GM23248 (cell line): ENCODE data around the gene OR2J1. TPM values are rescaled to one million over a fixed set of nuclear protein-coding genes. Genes with fewer than 3 reads are reported as not detected.
A peak's percentile ranks its signal among the peaks of the same experiment; 100 is the strongest.

Experiments
- DNase-seq: peaks from one replicate; pipeline ENCODE4 v3.0.0-alpha.2; 2015
- H2AFZ ChIP-seq: fragments of 200-600 bp; sonication (generic); 2 replicates; pipeline ENCODE4 v1.6.1; 2016; ENCODE audit warnings: antibody characterized with exemption
- H3F3A ChIP-seq: fragments of 200-600 bp; sonication (generic); 2 replicates; pipeline ENCODE4 v1.6.1; 2016; ENCODE audit warnings: mild to moderate bottlenecking, antibody characterized with exemption, mixed run types; ENCODE audit not compliant: insufficient read depth
- H3K27ac ChIP-seq: fragments of 200-600 bp; sonication (generic); 2 replicates; pipeline ENCODE4 v1.5.1; 2016; ENCODE audit warnings: mild to moderate bottlenecking
- H3K27me3 ChIP-seq: fragments of 200-600 bp; sonication (generic); replicated peaks from 2 replicates; pipeline ENCODE4 v1.6.1; 2016; ENCODE audit warnings: mild to moderate bottlenecking; ENCODE audit not compliant: insufficient read depth
- H3K36me3 ChIP-seq: fragments of 200-600 bp; sonication (generic); 2 replicates; pipeline ENCODE4 v1.6.1; 2016; ENCODE audit warnings: low read depth, mild to moderate bottlenecking
- H3K4me1 ChIP-seq: fragments of 200-600 bp; sonication (generic); 2 replicates; pipeline ENCODE4 v1.6.1; 2016; ENCODE audit warnings: mild to moderate bottlenecking; ENCODE audit not compliant: insufficient read depth
- H3K4me2 ChIP-seq: fragments of 200-600 bp; sonication (generic); one replicate; pipeline ENCODE4 v1.6.1; 2016; ENCODE audit warnings: mild to moderate bottlenecking; ENCODE audit not compliant: unreplicated experiment
- H3K4me3 ChIP-seq: fragments of 200-600 bp; sonication (generic); 2 replicates; pipeline ENCODE4 v1.5.1; 2016; ENCODE audit warnings: mild to moderate bottlenecking
- H3K79me2 ChIP-seq: fragments of 200-600 bp; sonication (generic); 2 replicates; pipeline ENCODE4 v1.6.1; 2016; ENCODE audit warnings: mild to moderate bottlenecking; ENCODE audit not compliant: insufficient read depth
- H3K9ac ChIP-seq: fragments of 200-600 bp; sonication (generic); 2 replicates; pipeline ENCODE4 v1.6.1; 2016; ENCODE audit warnings: mild to moderate bottlenecking
- H3K9me2 ChIP-seq: fragments of 200-600 bp; sonication (generic); 2 replicates; pipeline ENCODE4 v1.6.1; 2016; ENCODE audit warnings: mixed run types, mild to moderate bottlenecking, moderate library complexity; ENCODE audit not compliant: insufficient read depth
- H3K9me3 ChIP-seq: fragments of 200-600 bp; sonication (generic); one replicate; pipeline ENCODE4 v1.6.1; 2017; ENCODE audit warnings: low read depth
- H4K20me1 ChIP-seq: fragments of 200-600 bp; sonication (generic); 2 replicates; pipeline ENCODE4 v1.6.0; 2016; ENCODE audit not compliant: insufficient read depth
- EZH2 ChIP-seq: fragments of 200-600 bp; sonication (generic); IDR thresholded peaks from 2 replicates; pipeline ENCODE4 v1.6.1; 2018; ENCODE audit warnings: antibody characterized with exemption, mild to moderate bottlenecking; ENCODE audit not compliant: insufficient read depth, poor library complexity, severe bottlenecking
- EZH2phosphoT487 ChIP-seq: fragments of 200-600 bp; sonication (generic); IDR thresholded peaks from 2 replicates; pipeline ENCODE4 v1.6.1; 2018; ENCODE audit warnings: antibody characterized with exemption, moderate library complexity, mild to moderate bottlenecking, low read depth; ENCODE audit not compliant: insufficient read depth
- WGBS, 2 experiments: methylation state at CpG; one replicate each; pipeline ENCODE4 v1.1.6; 2015 to 2017; ENCODE audit warnings: low lambda C conversion rate in 2 of 2, low coverage in 1 of 2; ENCODE audit errors: missing lambda C conversion rate in 2 of 2; 5-methylcytosine and 5-hydroxymethylcytosine counted together
- in situ Hi-C: fragments of 300-500 bp; cut with MboI; formaldehyde crosslinking; loops from 2 replicates; pipeline ENCODE4 v1.15.0; 2020
- polyA plus RNA-seq: library from polyadenylated mRNA; unstranded; fragments of >200 nt; fragmentation: Nextera tagmentation; extraction: Ambion mirVana; gene quantifications from 2 replicates; pipeline ENCODE4 v1.2.1, GENCODE V29; 2016
- total RNA-seq: library from RNA; depleted of rRNA; stranded (reverse); fragments of >200 nt; shearing (Covaris generic); gene quantifications from 2 replicates; pipeline ENCODE4 v1.2.3, GENCODE V29; 2014

Gene OR2J1
- total and polyA plus RNA-seq, 2 experiments from 2014 or later = not detected

DNA sequence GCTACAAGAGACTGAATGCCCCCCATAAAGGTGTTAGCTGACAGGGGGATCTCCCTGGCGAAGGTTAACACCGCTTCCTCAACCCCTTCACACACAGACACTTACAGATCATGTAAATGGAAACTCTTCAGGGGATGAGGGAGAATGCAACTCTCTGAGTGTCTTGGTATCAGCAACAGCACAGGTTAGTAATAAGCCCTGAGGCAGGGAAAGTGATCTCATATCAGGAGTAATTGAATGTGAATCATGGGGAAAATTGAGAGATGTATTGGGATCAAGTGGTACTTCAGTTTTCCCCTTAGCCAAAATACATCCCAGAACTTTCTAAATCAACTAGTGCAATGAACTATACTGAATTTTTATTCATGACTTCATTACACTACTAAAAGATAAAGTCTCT is 32.4 kb downstream of the OR2J1 start:
- in situ Hi-C loops = no loop called here
- Histone ChIP-seq H3K9ac (no peak overlapping the region), H4K20me1 (no peaks in the 10 kb centered on the region), H3K4me1 (no peaks in the 10 kb centered on the region), H3K4me3 (no peak overlapping the region), H3K27ac (no peak overlapping the region), H3K9me3 (no peaks in the 10 kb centered on the region), H2AFZ (no peak overlapping the region), H3K36me3 (no peaks in the 10 kb centered on the region), H3K4me2 (no peak overlapping the region), H3K79me2 (no peaks in the 10 kb centered on the region), H3K27me3 (no peaks in the 10 kb centered on the region), H3F3A (no peaks in the 10 kb centered on the region), H3K9me2 (no peaks in the 10 kb centered on the region)
- no peak for TF ChIP-seq EZH2
- no peak for TF ChIP-seq EZH2phosphoT487
- WGBS, 2 experiments = 8 to 48% methylated on average over 2 of the region's 2 CpGs
- no peak for DNase-seq

GRCh38 chr6:29137724-29138123 is 38.4 kb downstream of the OR2J1 start:
- H3K9me2 ChIP-seq = no peaks in the 10 kb centered on the region
- no peak overlapping the region for H2AFZ ChIP-seq
- DNase-seq = no peak
- no peak for TF ChIP-seq EZH2phosphoT487
- TF ChIP-seq EZH2 = no peak
- no peaks in the 10 kb centered on the region for H3K27me3 ChIP-seq
- no peaks in the 10 kb centered on the region for H4K20me1 ChIP-seq
- no peaks in the 10 kb centered on the region for H3K36me3 ChIP-seq
- H3K27ac ChIP-seq = no peak overlapping the region
- no peaks in the 10 kb centered on the region for H3K79me2 ChIP-seq
- no peak overlapping the region for H3K4me3 ChIP-seq
- H3F3A ChIP-seq = no peaks in the 10 kb centered on the region
- no peaks in the 10 kb centered on the region for H3K4me1 ChIP-seq
- no peaks in the 10 kb centered on the region for H3K9me3 ChIP-seq
- in situ Hi-C loops = no loop called here
- no peak overlapping the region for H3K9ac ChIP-seq
- 35 to 46% methylated on average over 4 of the region's 4 CpGs for whole genome bisulfite sequencing, 2 experiments
- no peak overlapping the region for H3K4me2 ChIP-seq

GRCh38 chr6:29141606-29142005 is 42.3 kb downstream of the OR2J1 start:
- H4K20me1 ChIP-seq = no peaks in the 10 kb centered on the region
- H3K9me2 ChIP-seq = no peaks in the 10 kb centered on the region
- H2AFZ ChIP-seq = no peak overlapping the region
- no peak overlapping the region for H3K27ac ChIP-seq
- H3K4me3 ChIP-seq = no peak overlapping the region
- H3K36me3 ChIP-seq = no peaks in the 10 kb centered on the region
- no peak for DNase-seq
- H3F3A ChIP-seq = no peaks in the 10 kb centered on the region
- no peak overlapping the region for H3K4me2 ChIP-seq
- TF ChIP-seq EZH2 = no peak
- no peak for TF ChIP-seq EZH2phosphoT487
- no peaks in the 10 kb centered on the region for H3K9me3 ChIP-seq
- no peak overlapping the region for H3K9ac ChIP-seq
- 59 to 67% methylated on average over 1 of the region's 1 CpG for WGBS, 2 experiments
- no peaks in the 10 kb centered on the region for H3K4me1 ChIP-seq
- in situ Hi-C loops = no loop called here
- no peaks in the 10 kb centered on the region for H3K27me3 ChIP-seq
- H3K79me2 ChIP-seq = no peaks in the 10 kb centered on the region

DNA sequence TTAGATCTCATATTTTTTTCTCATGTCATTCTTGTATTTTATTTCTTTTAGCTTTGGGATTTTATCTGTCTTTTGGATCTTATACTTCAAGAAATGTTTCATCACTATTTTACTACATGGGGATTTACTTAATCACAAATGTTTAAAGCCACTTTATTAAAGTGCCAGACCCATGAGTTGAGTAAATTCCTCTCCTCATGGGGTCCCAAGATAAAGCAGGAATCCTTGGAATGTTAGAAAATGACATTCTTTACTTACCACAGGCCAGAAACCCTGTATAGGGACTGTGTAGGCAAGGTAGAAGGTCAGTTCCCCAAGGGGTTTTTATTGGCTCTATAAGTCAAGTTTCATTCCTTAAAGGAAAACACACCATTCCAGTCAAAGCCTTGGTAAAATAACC is 43.0 kb downstream of the OR2J1 start:
- H3K27ac ChIP-seq = no peak overlapping the region
- H3K9me3 ChIP-seq = no peaks in the 10 kb centered on the region
- H3F3A ChIP-seq = no peaks in the 10 kb centered on the region
- TF ChIP-seq EZH2 (no peak), EZH2phosphoT487 (no peak)
- in situ Hi-C loops = no loop called here
- no peaks in the 10 kb centered on the region for H3K27me3 ChIP-seq
- H3K36me3 ChIP-seq = no peaks in the 10 kb centered on the region
- no peak for DNase-seq
- no peaks in the 10 kb centered on the region for H3K79me2 ChIP-seq
- no peaks in the 10 kb centered on the region for H3K4me1 ChIP-seq
- H3K9me2 ChIP-seq = no peaks in the 10 kb centered on the region
- no peak overlapping the region for H3K9ac ChIP-seq
- no peaks in the 10 kb centered on the region for H4K20me1 ChIP-seq
- H3K4me2 ChIP-seq = no peak overlapping the region
- no peak overlapping the region for H2AFZ ChIP-seq
- no peak overlapping the region for H3K4me3 ChIP-seq

DNA sequence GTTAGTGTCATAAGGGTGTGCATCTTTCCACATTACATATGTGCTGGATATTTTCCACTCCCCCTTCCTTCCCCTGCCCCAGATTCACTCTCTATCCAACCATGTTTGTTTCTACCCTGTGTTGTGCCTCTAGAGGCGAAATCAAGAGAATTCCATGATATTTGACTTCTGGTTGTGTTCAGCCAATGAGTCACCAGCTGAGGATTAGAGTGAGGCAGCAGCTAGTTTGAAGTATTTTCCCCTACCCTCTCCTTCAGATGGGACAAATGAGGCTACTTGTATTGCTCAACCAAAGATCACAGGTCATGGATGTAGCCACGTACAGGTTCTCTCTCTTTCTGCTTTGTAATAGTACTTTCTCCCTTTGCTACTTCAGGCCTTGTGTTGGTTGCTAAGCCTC is 46.9 kb downstream of the OR2J1 start:
- Histone ChIP-seq H3K9ac (no peak overlapping the region), H3K4me3 (no peak overlapping the region), H3K4me1 (no peaks in the 10 kb centered on the region), H3F3A (no peaks in the 10 kb centered on the region), H4K20me1 (no peaks in the 10 kb centered on the region), H3K27me3 (no peaks in the 10 kb centered on the region), H2AFZ (no peak overlapping the region), H3K36me3 (no peaks in the 10 kb centered on the region), H3K9me3 (no peaks in the 10 kb centered on the region), H3K9me2 (no peaks in the 10 kb centered on the region), H3K4me2 (no peak overlapping the region), H3K27ac (no peak overlapping the region), H3K79me2 (no peaks in the 10 kb centered on the region)
- in situ Hi-C loops = no loop called here
- WGBS, 2 experiments = 0 to 2% methylated on average over 2 of the region's 2 CpGs
- DNase-seq = peak; percentile 0
- TF ChIP-seq EZH2 (no peak), EZH2phosphoT487 (no peak)
